Mononuclear cell (primary cell): ENCODE results near the gene TNK1. TPM values are rescaled to one million over a fixed set of nuclear protein-coding genes. Genes with fewer than 3 reads are reported as not detected.

Experiments
- H3K27me3 ChIP-seq: 2 replicates; pipeline ENCODE4 v1.6.0; 2011; ENCODE audit warnings: low read length, control low read depth; ENCODE audit not compliant: insufficient read depth
- H3K4me1 ChIP-seq: 2 replicates; pipeline ENCODE4 v1.5.1; 2011; ENCODE audit warnings: mild to moderate bottlenecking, low read length, control low read depth; ENCODE audit not compliant: insufficient read depth
- H3K4me3 ChIP-seq: 2 replicates; pipeline ENCODE4 v1.5.1; 2011; ENCODE audit warnings: mild to moderate bottlenecking, low read length, moderate library complexity
- H3K9me3 ChIP-seq: 2 replicates; pipeline ENCODE4 v1.5.1; 2011; ENCODE audit warnings: low read depth, mild to moderate bottlenecking, control low read depth, low read length
- total RNA-seq: library from RNA; depleted of rRNA; stranded (reverse); fragments of >200 nt; gene quantifications from one replicate; pipeline ENCODE4 v1.2.3, GENCODE V29; 2012

TNK1 gene
- total RNA-seq, 1 donor: 5.5 TPM

- Histone ChIP-seq H3K27me3 (peaks cover 2% of the 10 kb centered on the region), H3K4me3 (no peak overlapping the region), H3K9me3 (no peaks in the 10 kb centered on the region), H3K4me1 (peaks cover 8% of the 10 kb centered on the region)
Observed at GRCh38 chr17:7409716-7410115, 28.8 kb downstream of the TNK1 start.

- Histone ChIP-seq H3K27me3 (peaks cover under 1% of the 10 kb centered on the region), H3K9me3 (no peaks in the 10 kb centered on the region), H3K4me3 (no peak overlapping the region), H3K4me1 (no peaks in the 10 kb centered on the region)
Observed at GRCh38 chr17:7410634-7411426, 29.9 kb downstream of the TNK1 start.

- H3K4me1 ChIP-seq: no peaks in the 10 kb centered on the region
- no peaks in the 10 kb centered on the region for H3K9me3 ChIP-seq
- H3K4me3 ChIP-seq: no peak overlapping the region
- no peaks in the 10 kb centered on the region for H3K27me3 ChIP-seq
Observed at GRCh38 chr17:7411427-7411750, 30.5 kb downstream of the TNK1 start.

- H3K27me3 ChIP-seq: no peaks in the 10 kb centered on the region
- H3K4me1 ChIP-seq: no peaks in the 10 kb centered on the region
- H3K9me3 ChIP-seq: no peaks in the 10 kb centered on the region
- H3K4me3 ChIP-seq: no peak overlapping the region
Observed at GRCh38 chr17:7413346-7413985, 32.6 kb downstream of the TNK1 start.

- Histone ChIP-seq H3K4me1 (no peaks in the 10 kb centered on the region), H3K9me3 (no peaks in the 10 kb centered on the region), H3K27me3 (no peaks in the 10 kb centered on the region), H3K4me3 (no peak overlapping the region)
Observed at GRCh38 chr17:7414837-7415236, 33.9 kb downstream of the TNK1 start.

- H3K4me3 ChIP-seq: no peak overlapping the region
- H3K9me3 ChIP-seq: no peaks in the 10 kb centered on the region
- no peaks in the 10 kb centered on the region for H3K4me1 ChIP-seq
- no peaks in the 10 kb centered on the region for H3K27me3 ChIP-seq
Observed at GRCh38 chr17:7415784-7416183, 34.9 kb downstream of the TNK1 start.

GRCh38 chr17:7416323-7416722 is 35.4 kb downstream of the TNK1 start:
- Histone ChIP-seq H3K4me3 (no peak overlapping the region), H3K27me3 (no peaks in the 10 kb centered on the region), H3K4me1 (no peaks in the 10 kb centered on the region), H3K9me3 (no peaks in the 10 kb centered on the region)

GRCh38 chr17:7417056-7417655 is 36.3 kb downstream of the TNK1 start:
- Histone ChIP-seq H3K4me3 (no peak overlapping the region), H3K27me3 (no peaks in the 10 kb centered on the region), H3K4me1 (no peaks in the 10 kb centered on the region), H3K9me3 (no peaks in the 10 kb centered on the region)

GRCh38 chr17:7418472-7419152 is 37.7 kb downstream of the TNK1 start:
- no peak overlapping the region for H3K4me3 ChIP-seq
- no peaks in the 10 kb centered on the region for H3K27me3 ChIP-seq
- H3K9me3 ChIP-seq: no peaks in the 10 kb centered on the region
- no peaks in the 10 kb centered on the region for H3K4me1 ChIP-seq

- Histone ChIP-seq H3K9me3 (no peaks in the 10 kb centered on the region), H3K27me3 (no peaks in the 10 kb centered on the region), H3K4me1 (no peaks in the 10 kb centered on the region), H3K4me3 (no peak within 1 kb of the TSS)
Observed at GRCh38 chr17:7419819-7420610, 39.1 kb downstream of the TNK1 start, which contains the start of gene SPEM1. SPEM1 (plus strand) TSS chr17:7420324; CDS start chr17:7420385, 61 bp downstream.

- Histone ChIP-seq H3K9me3 (no peaks in the 10 kb centered on the region), H3K4me3 (no peak overlapping the region), H3K4me1 (no peaks in the 10 kb centered on the region), H3K27me3 (no peaks in the 10 kb centered on the region)
Observed at GRCh38 chr17:7421186-7421585, 40.3 kb downstream of the TNK1 start.

- no peaks in the 10 kb centered on the region for H3K4me1 ChIP-seq
- no peaks in the 10 kb centered on the region for H3K27me3 ChIP-seq
- no peak overlapping the region for H3K4me3 ChIP-seq
- no peaks in the 10 kb centered on the region for H3K9me3 ChIP-seq
Observed at GRCh38 chr17:7423679-7424078, 42.8 kb downstream of the TNK1 start.

- no peaks in the 10 kb centered on the region for H3K27me3 ChIP-seq
- H3K4me3 ChIP-seq: no peak within 1 kb of the TSS
- no peaks in the 10 kb centered on the region for H3K4me1 ChIP-seq
- H3K9me3 ChIP-seq: no peaks in the 10 kb centered on the region
Observed at GRCh38 chr17:7425316-7425715, 44.4 kb downstream of the TNK1 start, which contains the start of gene SPEM2. SPEM2 (plus strand) TSS chr17:7425616; CDS start chr17:7425689, 73 bp downstream.

GRCh38 chr17:7425756-7426155 is 44.9 kb downstream of the TNK1 start:
- Histone ChIP-seq H3K4me3 (no peak overlapping the region), H3K27me3 (no peaks in the 10 kb centered on the region), H3K4me1 (no peaks in the 10 kb centered on the region), H3K9me3 (no peaks in the 10 kb centered on the region)
